Osteocyte (in vitro differentiated cells): ENCODE measurements around the gene TRAF3IP1. TPM values are rescaled to one million over a fixed set of nuclear protein-coding genes. Genes with fewer than 3 reads are reported as not detected.

Source experiments
- DNase-seq: peaks from one replicate; pipeline ENCODE4 v3.0.0; 2021; ENCODE audit warnings: mixed read lengths; ENCODE audit not compliant: unreplicated experiment; ENCODE audit errors: extremely low spot score
- H3K27ac Mint-ChIP-seq: one replicate; pipeline ENCODE4 v1.8.0; 2021; ENCODE audit warnings: mild to moderate bottlenecking, mixed read lengths; ENCODE audit not compliant: unreplicated experiment
- H3K27me3 Mint-ChIP-seq: one replicate; pipeline ENCODE4 v1.8.0; 2021; ENCODE audit warnings: mixed read lengths; ENCODE audit not compliant: unreplicated experiment
- H3K36me3 Mint-ChIP-seq: one replicate; pipeline ENCODE4 v1.8.0; 2021; ENCODE audit warnings: mixed read lengths; ENCODE audit not compliant: unreplicated experiment
- H3K4me1 Mint-ChIP-seq: one replicate; pipeline ENCODE4 v1.8.0; 2021; ENCODE audit warnings: mixed read lengths; ENCODE audit not compliant: unreplicated experiment
- H3K4me3 Mint-ChIP-seq: one replicate; pipeline ENCODE4 v1.8.0; 2021; ENCODE audit warnings: mild to moderate bottlenecking, moderate library complexity, mixed read lengths; ENCODE audit not compliant: unreplicated experiment
- H3K9me3 Mint-ChIP-seq: one replicate; pipeline ENCODE4 v1.8.0; 2021; ENCODE audit warnings: mixed read lengths; ENCODE audit not compliant: unreplicated experiment
- total RNA-seq: library from RNA; stranded (reverse); gene quantifications from 2 replicates; pipeline ENCODE4 v1.2.1, GENCODE V29; 2021
- TF ChIP-seq, protein P1 (sequence below): fragments of 200-600 bp; sonication (generic); IDR thresholded peaks from 2 replicates; pipeline ENCODE4 v1.5.0; 2021; ENCODE audit warnings: antibody characterized with exemption, mild to moderate bottlenecking, moderate library complexity

Gene TRAF3IP1
- total RNA-seq, 1 donor from 2014 or later = 19.4 TPM

DNA sequence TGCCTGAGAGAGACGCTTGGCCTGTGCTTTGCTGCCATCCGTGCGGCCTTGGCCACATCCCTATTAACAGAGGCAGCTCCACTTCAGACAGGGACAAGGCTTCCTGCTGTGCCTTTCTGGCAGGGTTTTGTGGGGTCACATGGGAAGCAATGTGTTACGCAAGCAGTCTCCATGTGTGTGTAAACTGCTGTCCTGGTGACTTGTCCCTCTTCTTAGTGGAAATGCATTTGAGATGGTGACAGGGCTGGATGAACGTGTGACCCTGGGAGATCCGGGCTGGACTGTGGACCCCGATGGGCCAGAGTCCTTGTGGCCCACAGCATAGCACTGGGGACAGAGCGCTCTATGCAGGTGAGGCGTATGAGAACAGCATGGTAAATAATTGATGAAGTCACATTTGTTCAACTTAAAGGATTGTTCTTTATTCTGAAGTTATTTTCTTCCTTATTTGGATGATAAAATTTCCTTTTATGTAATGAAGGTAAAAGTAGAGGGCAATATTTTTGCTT, 129.6 kb downstream of the TRAF3IP1 start:
- Mint-ChIP-seq H3K4me3 (no peak overlapping the region), H3K4me1 (peaks cover 8% of the 10 kb centered on the region), H3K27ac (no peak overlapping the region), H3K27me3 (no peaks in the 10 kb centered on the region), H3K36me3 (peaks cover 53% of the 10 kb centered on the region), H3K9me3 (no peaks in the 10 kb centered on the region)
- peak; percentile 60 for DNase-seq
- TF ChIP-seq, protein P1, sequence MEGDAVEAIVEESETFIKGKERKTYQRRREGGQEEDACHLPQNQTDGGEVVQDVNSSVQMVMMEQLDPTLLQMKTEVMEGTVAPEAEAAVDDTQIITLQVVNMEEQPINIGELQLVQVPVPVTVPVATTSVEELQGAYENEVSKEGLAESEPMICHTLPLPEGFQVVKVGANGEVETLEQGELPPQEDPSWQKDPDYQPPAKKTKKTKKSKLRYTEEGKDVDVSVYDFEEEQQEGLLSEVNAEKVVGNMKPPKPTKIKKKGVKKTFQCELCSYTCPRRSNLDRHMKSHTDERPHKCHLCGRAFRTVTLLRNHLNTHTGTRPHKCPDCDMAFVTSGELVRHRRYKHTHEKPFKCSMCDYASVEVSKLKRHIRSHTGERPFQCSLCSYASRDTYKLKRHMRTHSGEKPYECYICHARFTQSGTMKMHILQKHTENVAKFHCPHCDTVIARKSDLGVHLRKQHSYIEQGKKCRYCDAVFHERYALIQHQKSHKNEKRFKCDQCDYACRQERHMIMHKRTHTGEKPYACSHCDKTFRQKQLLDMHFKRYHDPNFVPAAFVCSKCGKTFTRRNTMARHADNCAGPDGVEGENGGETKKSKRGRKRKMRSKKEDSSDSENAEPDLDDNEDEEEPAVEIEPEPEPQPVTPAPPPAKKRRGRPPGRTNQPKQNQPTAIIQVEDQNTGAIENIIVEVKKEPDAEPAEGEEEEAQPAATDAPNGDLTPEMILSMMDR = no peak

DNA sequence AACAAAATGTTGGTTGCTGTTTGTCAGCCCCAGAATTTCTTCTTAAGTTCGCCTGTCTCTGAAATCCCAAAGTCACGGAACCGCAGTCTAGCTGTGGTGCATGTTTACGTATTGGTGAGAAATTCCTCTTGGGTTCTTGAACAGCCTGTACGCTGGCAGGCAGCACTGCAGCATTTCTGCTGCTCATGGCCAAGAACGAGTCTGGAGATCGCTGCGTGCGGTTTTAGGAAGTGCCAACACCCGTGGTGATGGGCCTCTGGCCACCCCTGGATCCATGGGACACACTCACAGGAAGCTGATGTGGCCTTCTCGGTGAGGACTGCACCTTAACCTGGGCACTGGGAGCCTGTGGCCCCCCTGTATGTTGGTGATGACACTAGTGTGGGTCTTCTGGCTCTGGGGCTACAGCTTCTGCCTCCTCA, 130.1 kb downstream of the TRAF3IP1 start:
- Mint-ChIP-seq H3K9me3 (no peaks in the 10 kb centered on the region), H3K27ac (no peak overlapping the region), H3K4me1 (peaks cover 8% of the 10 kb centered on the region), H3K4me3 (no peak overlapping the region), H3K36me3 (peaks cover 48% of the 10 kb centered on the region), H3K27me3 (no peaks in the 10 kb centered on the region)
- TF ChIP-seq, protein P1 = no peak
- peak; percentile 71 for DNase-seq

Other genes starting within 250 kb of the TRAF3IP1 start
- gene ESPNL, start 220.2 kb upstream of the TRAF3IP1 start, total RNA-seq = not detected in 2 replicates
- 1.0 and 1.2 TPM in 2 replicates for gene KLHL30, start 181.8 kb upstream of the TRAF3IP1 start, total RNA-seq
- gene ERFE, start 161.5 kb upstream of the TRAF3IP1 start, total RNA-seq = 1.0 and 1.2 TPM in 2 replicates
- gene ILKAP, start 116.8 kb upstream of the TRAF3IP1 start, total RNA-seq = 34.1 and 37.2 TPM in 2 replicates
- 6.2 and 6.5 TPM in 2 replicates for gene HES6, start 80.5 kb upstream of the TRAF3IP1 start, total RNA-seq
- gene PER2, start 31.9 kb upstream of the TRAF3IP1 start, total RNA-seq = 3.7 and 5.7 TPM in 2 replicates
- gene ASB1, start 106.4 kb downstream of the TRAF3IP1 start, total RNA-seq = 26.0 and 33.9 TPM in 2 replicates